HFFc6 (cell line): Measurements from ENCODE around the gene ZBTB42. TPM values are rescaled to one million over a fixed set of nuclear protein-coding genes. Genes with fewer than 3 reads are reported as not detected.

Source experiments
- DNase-seq: peaks from one replicate; pipeline ENCODE4 v3.0.0-alpha.2; 2018
- H3K27ac Mint-ChIP-seq: 2 replicates; pipeline ENCODE4 v1.8.0; 2020; ENCODE audit warnings: mild to moderate bottlenecking, mixed read lengths
- H3K27me3 Mint-ChIP-seq: 2 replicates; pipeline ENCODE4 v1.8.0; 2021; ENCODE audit warnings: mild to moderate bottlenecking, moderate library complexity, mixed read lengths; ENCODE audit not compliant: insufficient read depth
- H3K36me3 Mint-ChIP-seq: 2 replicates; pipeline ENCODE4 v1.8.0; 2021; ENCODE audit warnings: low read depth, mixed read lengths
- H3K4me1 Mint-ChIP-seq: 2 replicates; pipeline ENCODE4 v1.8.0; 2020; ENCODE audit warnings: low read depth, mixed read lengths
- H3K4me3 Mint-ChIP-seq: 2 replicates; pipeline ENCODE4 v1.8.0; 2020; ENCODE audit warnings: mild to moderate bottlenecking, moderate library complexity, mixed read lengths
- H3K9me3 Mint-ChIP-seq: 2 replicates; pipeline ENCODE4 v1.8.0; 2020; ENCODE audit warnings: mild to moderate bottlenecking, mixed read lengths
- CTCF ChIP-seq: fragments of 200-600 bp; sonication (generic); IDR thresholded peaks from 2 replicates; pipeline ENCODE4 v1.5.0; 2021; ENCODE audit warnings: antibody characterized with exemption, mild to moderate bottlenecking
- total RNA-seq, 6 experiments: library from RNA; stranded (reverse); fragmentation: NEBNext Ultra II Directional; extraction: Animal tissue kit (Norgen Biotek cat#: 25700); gene quantifications; 2 replicates in 1 of 6; 3 replicates in 5 of 6; pipeline ENCODE4 v1.2.3, GENCODE V29; 2021

Gene ZBTB42
- total RNA-seq, 6 experiments from 2014 or later, result 1.3 to 1.8 (median 1.5) TPM

DNA sequence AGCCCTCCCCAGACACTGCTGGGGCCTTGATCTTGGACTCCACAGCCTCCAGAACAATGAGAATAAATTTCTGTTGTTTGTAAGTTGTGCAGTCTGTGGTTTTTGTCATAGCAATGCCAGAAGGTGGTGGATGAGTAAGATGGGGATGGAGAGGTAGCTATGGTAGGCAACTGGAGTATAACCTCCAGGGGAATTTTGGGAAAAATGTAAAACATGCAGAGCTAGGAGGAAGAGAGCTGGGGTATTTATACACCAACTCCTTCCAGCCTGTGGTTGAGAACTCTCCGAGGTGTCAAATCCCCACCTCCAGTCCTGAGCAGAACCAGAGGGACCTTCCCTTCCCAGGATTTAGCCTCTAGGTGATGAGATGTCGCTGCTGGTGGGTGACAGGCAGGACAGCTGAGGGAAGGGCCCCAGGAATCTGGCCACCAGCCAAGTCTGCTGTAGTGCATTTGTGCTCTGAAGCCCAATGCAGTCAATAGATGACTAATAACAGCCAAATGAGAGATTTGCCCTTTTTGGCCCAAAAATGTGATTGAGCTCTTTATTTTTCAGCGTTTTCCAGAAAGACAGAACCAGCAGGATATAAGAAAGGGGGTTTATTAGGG lies 45.0 kb downstream of the ZBTB42 start:
- Mint-ChIP-seq H3K4me3 (no peak overlapping the region), H3K9me3 (peaks cover 3% of the 10 kb centered on the region; the same call in 1 of the 2 replicates), H3K27me3 (peaks cover 50% of the 10 kb centered on the region), H3K27ac (no peak overlapping the region), H3K4me1 (peaks cover 10% of the 10 kb centered on the region), H3K36me3 (no peaks in the 10 kb centered on the region)
- no peak for TF ChIP-seq CTCF
- no peak for DNase-seq

DNA sequence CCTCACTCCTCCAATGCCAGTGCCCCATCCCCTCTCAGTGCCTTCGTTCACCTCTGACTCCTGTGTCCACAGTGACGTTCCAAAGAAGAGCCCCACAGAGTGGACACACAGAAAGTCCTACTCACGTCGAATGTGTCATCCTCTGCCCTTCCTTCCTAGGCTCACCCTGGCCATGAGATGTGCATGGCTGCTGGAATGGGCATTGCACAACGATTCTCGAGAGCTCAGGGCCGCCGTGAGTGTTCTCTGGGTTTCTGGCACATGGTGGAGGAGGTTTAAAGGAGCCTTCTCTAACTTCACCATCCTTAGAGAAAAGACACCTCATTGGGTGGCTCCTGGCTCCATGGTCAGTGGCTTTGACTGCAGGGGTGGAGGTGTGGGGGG lies 51.4 kb downstream of the ZBTB42 start:
- H3K36me3 Mint-ChIP-seq, result no peaks in the 10 kb centered on the region
- DNase-seq, result peak; percentile 29
- no peaks in the 10 kb centered on the region for H3K9me3 Mint-ChIP-seq
- H3K27me3 Mint-ChIP-seq, result peaks cover 45% of the 10 kb centered on the region
- TF ChIP-seq CTCF, result no peak
- H3K4me3 Mint-ChIP-seq, result no peak overlapping the region
- no peak overlapping the region for H3K27ac Mint-ChIP-seq
- peaks cover 5% of the 10 kb centered on the region for H3K4me1 Mint-ChIP-seq

Other genes with a start within 250 kb of the ZBTB42 start
- gene C14orf180, start 221.3 kb upstream of the ZBTB42 start, total RNA-seq, result not detected
- not detected for gene TMEM179, start 196.3 kb upstream of the ZBTB42 start, total RNA-seq
- gene INF2, start 111.5 kb upstream of the ZBTB42 start, total RNA-seq, result 100 to 1,000 TPM; 111 to 121 (median 116) TPM
- 1 to 10 TPM; 2.7 to 3.7 (median 3.3) TPM for gene ADSS1, start 76.9 kb upstream of the ZBTB42 start, total RNA-seq
- gene SIVA1, start 48.0 kb upstream of the ZBTB42 start, total RNA-seq, result 10 to 100 TPM; 78.3 to 95.8 (median 82.5) TPM
- gene AKT1, start 5.4 kb upstream of the ZBTB42 start, total RNA-seq, result 100 to 1,000 TPM; 164 to 191 (median 173) TPM
- gene CEP170B, start 64.2 kb downstream of the ZBTB42 start, total RNA-seq, result 10 to 100 TPM; 29.9 to 34.9 (median 32.0) TPM
- under 1 TPM; 0.05 to 0.18 (median 0.11) TPM for gene PLD4, start 123.8 kb downstream of the ZBTB42 start, total RNA-seq
- 10 to 100 TPM; 50.2 to 76.2 (median 73.7) TPM for gene AHNAK2, start 177.3 kb downstream of the ZBTB42 start, total RNA-seq
- 10 to 100 TPM in 2 of 6 experiments, 1 to 10 TPM in 4; 5.9 to 12.3 (median 7.9) TPM for gene CLBA1, start 184.7 kb downstream of the ZBTB42 start, total RNA-seq
- 10 to 100 TPM; 11.6 to 20.3 (median 18.4) TPM for gene CDCA4, start 220.0 kb downstream of the ZBTB42 start, total RNA-seq